WERI-Rb-1 (cell line): ENCODE data around the gene HIGD1A.

Experiments used
- DNase-seq: peaks from one replicate; pipeline ENCODE4 v3.0.0-alpha.2; 2020
- H3K27ac ChIP-seq: fragments of 250-450 bp; sonication (Bioruptor Pico); 2 replicates; pipeline ENCODE4 v1.5.1; 2020; ENCODE audit warnings: mild to moderate bottlenecking, moderate library complexity
- H3K27me3 ChIP-seq: fragments of 250-450 bp; sonication (Bioruptor Pico); 2 replicates; pipeline ENCODE4 v1.5.1; 2021; ENCODE audit warnings: mild to moderate bottlenecking, low read depth, moderate library complexity; ENCODE audit not compliant: insufficient read depth, severe bottlenecking
- H3K36me3 ChIP-seq: fragments of 250-450 bp; sonication (Bioruptor Pico); 2 replicates; pipeline ENCODE4 v1.5.1; 2020; ENCODE audit warnings: mild to moderate bottlenecking, moderate library complexity
- H3K4me3 ChIP-seq: 2 replicates; pipeline ENCODE4 v1.5.1; 2011; ENCODE audit warnings: low read depth, mild to moderate bottlenecking, control low read depth, low read length
- H3K9me3 ChIP-seq: fragments of 250-450 bp; sonication (Bioruptor Pico); 2 replicates; pipeline ENCODE4 v1.5.1; 2021; ENCODE audit warnings: mild to moderate bottlenecking, moderate library complexity; ENCODE audit not compliant: severe bottlenecking
- CTCF ChIP-seq: IDR thresholded peaks from 2 replicates; pipeline ENCODE4 v1.5.1; 2011; ENCODE audit warnings: low read depth, mild to moderate bottlenecking, control low read depth, inconsistent platforms, low read length

HIGD1A gene

DNA sequence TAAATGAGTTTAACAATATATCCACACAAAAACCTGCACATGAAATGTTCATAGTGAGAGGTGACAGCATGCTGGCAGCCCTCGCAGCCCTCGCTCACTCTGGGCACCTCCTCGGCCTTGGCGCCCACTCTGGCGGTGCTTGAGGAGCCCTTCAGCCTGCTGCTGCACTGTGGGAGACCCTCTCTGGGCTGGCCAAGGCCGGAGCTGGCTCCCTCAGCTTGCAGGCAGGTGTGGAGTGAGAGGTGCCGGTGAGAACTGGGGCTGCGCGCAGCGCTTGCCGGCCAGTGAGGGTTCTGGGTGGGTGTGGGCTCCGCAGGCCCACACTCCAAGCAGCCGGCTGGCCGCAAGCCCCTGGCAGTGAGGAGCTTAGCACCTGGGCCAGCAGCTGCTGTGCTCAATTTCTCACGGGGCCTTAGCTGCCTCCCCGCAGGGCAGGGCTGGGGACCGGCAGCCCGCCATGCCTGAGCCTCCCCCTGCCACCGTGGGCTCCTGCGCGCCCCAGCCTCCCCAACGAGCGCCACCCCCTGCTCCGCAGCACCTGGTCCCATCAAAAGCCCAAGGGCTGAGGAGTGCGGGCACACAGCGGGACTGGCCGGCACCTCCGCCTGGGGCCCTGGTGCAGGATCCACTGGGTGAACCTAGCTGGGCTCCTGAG lies 34.7 kb downstream of the HIGD1A start:
- no peak for DNase-seq
- Histone ChIP-seq H3K4me3 (no peak overlapping the region), H3K36me3 (no peaks in the 10 kb centered on the region), H3K27ac (no peak overlapping the region), H3K27me3 (no peaks in the 10 kb centered on the region), H3K9me3 (no peaks in the 10 kb centered on the region)
- TF ChIP-seq CTCF: no peak

DNA sequence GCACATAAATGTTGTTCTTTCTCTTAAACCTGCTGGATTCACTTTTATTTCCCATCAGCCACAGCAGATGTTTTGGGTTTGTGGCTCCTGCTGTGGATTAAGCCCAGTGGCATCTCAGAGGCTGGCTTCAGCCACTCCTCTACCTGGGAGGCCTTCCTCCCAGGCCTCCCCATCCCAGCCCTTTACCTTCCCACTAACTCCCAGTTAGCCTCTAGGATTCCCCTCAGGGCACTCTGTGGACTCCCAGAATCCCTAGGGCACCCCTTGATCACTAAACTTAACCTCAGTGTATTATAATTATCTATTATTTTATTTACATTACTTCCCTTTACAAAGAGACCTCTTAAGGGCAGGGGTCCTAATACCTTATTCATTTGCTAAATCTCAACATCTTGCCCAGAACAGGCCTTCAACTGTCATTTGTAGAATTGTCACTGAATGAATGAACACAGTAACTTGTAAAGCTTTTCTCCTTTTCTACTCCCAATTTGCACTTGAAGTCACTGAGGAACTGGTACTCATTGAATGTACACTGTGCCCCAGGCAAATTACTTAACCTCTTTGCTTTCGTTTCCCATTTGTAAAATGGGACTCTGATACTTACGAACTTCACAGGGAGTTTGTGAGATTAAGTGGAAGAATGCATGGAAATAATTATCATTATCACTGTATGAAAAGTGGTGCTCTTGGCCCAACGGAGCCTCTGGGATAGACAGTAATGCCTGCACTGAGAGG lies 39.6 kb downstream of the HIGD1A start:
- DNase-seq: no peak
- TF ChIP-seq CTCF: no peak
- Histone ChIP-seq H3K36me3 (no peaks in the 10 kb centered on the region), H3K27ac (no peak overlapping the region), H3K4me3 (no peak overlapping the region), H3K9me3 (no peaks in the 10 kb centered on the region), H3K27me3 (no peaks in the 10 kb centered on the region)

- H3K9me3 ChIP-seq: no peaks in the 10 kb centered on the region
- no peak for DNase-seq
- no peak overlapping the region for H3K27ac ChIP-seq
- no peaks in the 10 kb centered on the region for H3K36me3 ChIP-seq
- no peaks in the 10 kb centered on the region for H3K27me3 ChIP-seq
- no peak for TF ChIP-seq CTCF
- H3K4me3 ChIP-seq: no peak overlapping the region
Measured at GRCh38 chr3:42764115-42764514, 40.2 kb downstream of the HIGD1A start.

DNA sequence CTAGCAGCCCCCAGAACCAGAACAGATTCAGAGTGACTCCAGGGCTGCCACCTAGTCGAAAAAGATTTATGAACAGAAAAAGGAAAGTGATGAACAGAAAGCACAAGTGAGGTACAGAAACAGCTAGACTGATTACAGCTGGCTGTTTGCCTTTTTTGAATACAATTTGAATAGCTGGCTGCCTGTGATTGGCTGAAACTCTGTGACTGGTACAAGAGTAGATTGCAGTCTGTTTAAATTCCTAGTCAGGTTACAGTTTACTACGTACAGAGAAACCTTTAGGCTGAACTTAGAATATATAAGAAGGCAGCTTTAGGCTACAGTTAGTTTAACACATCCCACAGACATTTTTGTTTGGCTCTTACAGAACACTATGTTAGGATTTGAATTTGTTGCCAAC lies 41.3 kb downstream of the HIGD1A start:
- Histone ChIP-seq H3K9me3 (no peaks in the 10 kb centered on the region), H3K36me3 (no peaks in the 10 kb centered on the region), H3K27me3 (no peaks in the 10 kb centered on the region), H3K27ac (no peak overlapping the region), H3K4me3 (no peak overlapping the region)
- DNase-seq: no peak
- no peak for TF ChIP-seq CTCF

- H3K4me3 ChIP-seq: no peak overlapping the region
- no peak overlapping the region for H3K27ac ChIP-seq
- TF ChIP-seq CTCF: no peak
- no peaks in the 10 kb centered on the region for H3K9me3 ChIP-seq
- no peaks in the 10 kb centered on the region for H3K27me3 ChIP-seq
- DNase-seq: no peak
- H3K36me3 ChIP-seq: no peaks in the 10 kb centered on the region
Measured at GRCh38 chr3:42762046-42762724, 42.1 kb downstream of the HIGD1A start.
